AG08395 (cell line): ENCODE results near the gene OXGR1.
"Not testable (repeated sequence)": the region's sequence is repeated elsewhere in the genome, so short reads cannot be mapped to it uniquely, and the experiment has no call there.

ENCODE experiments used
- DNase-seq: peaks from one replicate; pipeline ENCODE4 v3.0.0; 2012; ENCODE audit warnings: mixed read lengths, low spot score

Gene OXGR1

GRCh38 chr13:96994017-96994857, at the start of gene OXGR1:
Gene OXGR1, minus strand, starts transcription at chr13:96994476. Its CDS starts 6,717 bp downstream, at chr13:96987759.
- DNase-seq = peak; percentile 9

- DNase-seq = peak; percentile 66
These were observed 49.0 kb upstream of the OXGR1 start for GRCh38 chr13:97043302-97043701.

- DNase-seq = peak; percentile 36
These were observed 36.6 kb upstream of the OXGR1 start for GRCh38 chr13:97030705-97031452.

DNA sequence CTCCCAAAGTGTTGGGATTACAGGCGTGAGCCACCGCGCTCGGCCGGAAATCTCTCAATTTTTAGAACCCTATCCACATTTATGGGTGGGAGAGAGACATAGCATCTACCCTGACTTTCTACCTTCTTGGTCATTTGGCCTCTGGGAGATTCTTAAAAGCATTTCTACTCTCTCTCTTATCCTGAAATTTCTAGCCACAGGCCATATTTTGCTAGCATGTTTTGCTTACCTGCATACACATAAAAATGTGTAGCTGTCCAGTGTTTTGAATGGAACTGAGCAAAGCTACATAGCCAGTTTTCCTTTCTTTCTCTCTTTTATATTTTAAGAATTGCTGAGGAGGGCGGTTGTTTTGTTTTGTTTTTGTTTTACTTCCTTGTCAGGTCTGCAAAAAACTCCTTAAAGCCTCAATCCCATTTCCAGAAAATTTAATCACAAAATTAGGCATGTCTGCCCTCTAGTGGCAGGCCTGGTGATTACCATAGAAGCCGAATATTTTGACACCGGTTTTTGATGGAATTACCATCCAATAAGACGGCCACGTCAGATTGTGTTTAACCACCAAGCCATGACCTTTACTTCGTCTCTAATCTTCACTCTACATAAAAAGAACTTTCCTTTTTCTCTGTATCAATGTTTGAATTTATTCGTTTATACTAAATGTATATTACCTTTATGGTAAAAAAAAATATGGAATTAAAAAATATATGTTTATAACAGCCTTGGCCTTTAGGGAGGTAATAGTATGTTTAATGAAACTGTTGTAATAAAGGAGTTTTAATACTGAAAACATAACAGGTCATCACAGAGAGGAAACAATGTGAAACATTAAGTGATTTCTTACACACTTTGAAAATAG, 34.4 kb upstream of the OXGR1 start:
- peak; percentile 67 for DNase-seq

DNA sequence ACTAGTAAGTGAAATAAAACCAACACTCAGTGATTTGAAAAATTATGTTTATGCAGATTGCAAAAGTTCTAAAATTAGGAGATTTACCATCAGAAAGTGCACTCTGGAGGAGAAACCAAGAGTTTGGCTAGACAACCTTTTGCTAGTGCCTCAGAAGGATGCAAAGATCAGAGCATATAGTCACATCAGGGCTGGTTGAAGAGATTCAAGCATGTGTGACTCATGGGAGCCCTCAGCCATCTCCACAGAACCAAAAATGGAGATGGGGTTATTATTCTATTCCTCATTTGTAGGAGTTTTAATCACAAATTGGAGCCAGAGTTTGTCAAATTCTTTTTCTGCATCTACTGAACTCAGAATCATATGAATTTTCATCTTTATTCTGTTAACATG, 32.9 kb upstream of the OXGR1 start:
- no peak for DNase-seq

GRCh38 chr13:97026531-97027161, 32.4 kb upstream of the OXGR1 start:
- no peak for DNase-seq

- not testable (repeated sequence) for DNase-seq
These were observed 29.5 kb upstream of the OXGR1 start for GRCh38 chr13:97023812-97024211.

- no peak for DNase-seq
These were observed 28.8 kb upstream of the OXGR1 start for GRCh38 chr13:97023117-97023516.

DNA sequence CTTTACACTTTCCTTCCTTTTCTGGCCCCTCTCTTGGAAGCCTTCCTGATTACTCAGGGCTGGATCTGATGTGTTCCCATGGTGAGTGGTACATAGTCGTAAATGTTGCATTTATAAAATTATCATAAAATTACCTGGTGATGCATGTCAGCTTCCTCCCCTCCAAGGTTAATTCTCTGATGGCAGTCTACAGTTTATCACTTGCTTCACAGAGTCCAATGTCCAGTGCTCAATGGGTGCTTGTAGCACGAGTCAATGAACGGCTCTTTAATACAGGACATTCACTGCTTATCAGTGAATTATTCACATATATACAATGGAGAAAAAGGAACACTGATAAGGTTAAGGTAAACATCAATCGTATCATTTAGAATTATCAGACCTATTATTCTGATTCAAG, 27.0 kb upstream of the OXGR1 start:
- no peak for DNase-seq

DNA sequence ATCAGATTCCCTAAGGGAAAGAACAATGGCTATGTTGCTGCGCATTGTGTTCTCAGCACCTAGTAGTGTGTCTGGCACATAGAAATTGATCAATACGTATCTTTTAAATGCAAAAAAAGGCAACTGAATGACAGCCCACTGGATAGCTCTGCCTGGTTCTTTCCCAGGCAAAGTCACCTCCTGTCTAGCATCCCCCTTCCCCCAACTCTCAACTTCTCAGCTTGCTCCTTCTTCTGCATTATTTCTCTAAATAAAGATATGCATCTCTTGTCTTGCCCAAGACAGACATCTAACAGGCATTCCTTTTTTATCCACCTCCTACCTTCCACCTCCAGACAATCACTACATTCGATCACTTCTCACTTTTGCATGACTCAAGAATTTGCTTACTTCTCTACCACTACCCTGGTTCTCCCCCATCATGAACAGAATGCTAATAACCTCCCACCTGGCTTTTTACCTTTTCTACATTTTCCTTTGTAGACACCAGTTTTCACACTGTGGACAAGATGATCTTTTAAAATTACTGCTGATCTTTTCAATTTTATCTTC, 26.5 kb upstream of the OXGR1 start:
- no peak for DNase-seq

DNA sequence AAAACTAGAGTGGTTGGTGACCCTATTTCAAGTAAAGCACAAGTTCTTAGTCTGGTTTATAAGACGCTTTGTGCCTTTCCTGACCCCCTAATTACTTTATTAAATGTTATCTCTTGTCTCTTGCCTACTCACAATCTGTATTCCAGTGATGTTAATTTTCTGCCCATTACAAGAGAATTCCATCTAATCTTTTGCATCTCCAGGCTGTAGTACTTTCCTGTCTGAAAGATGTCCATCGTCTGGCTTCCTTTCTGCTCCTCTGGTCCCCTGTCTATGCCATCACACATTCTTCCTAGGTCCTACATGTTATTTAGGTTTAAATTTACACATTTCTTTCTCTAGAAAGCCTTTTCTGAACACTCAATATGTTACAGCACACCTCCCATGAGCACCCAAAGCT, 25.9 kb upstream of the OXGR1 start:
- DNase-seq = no peak

GRCh38 chr13:97019236-97019635, 25.0 kb upstream of the OXGR1 start:
- no peak for DNase-seq

- DNase-seq = peak; percentile 56
These were observed 23.9 kb upstream of the OXGR1 start for GRCh38 chr13:97018029-97018819.

- DNase-seq = no peak
These were observed 23.0 kb upstream of the OXGR1 start for GRCh38 chr13:97017322-97017721.

DNA sequence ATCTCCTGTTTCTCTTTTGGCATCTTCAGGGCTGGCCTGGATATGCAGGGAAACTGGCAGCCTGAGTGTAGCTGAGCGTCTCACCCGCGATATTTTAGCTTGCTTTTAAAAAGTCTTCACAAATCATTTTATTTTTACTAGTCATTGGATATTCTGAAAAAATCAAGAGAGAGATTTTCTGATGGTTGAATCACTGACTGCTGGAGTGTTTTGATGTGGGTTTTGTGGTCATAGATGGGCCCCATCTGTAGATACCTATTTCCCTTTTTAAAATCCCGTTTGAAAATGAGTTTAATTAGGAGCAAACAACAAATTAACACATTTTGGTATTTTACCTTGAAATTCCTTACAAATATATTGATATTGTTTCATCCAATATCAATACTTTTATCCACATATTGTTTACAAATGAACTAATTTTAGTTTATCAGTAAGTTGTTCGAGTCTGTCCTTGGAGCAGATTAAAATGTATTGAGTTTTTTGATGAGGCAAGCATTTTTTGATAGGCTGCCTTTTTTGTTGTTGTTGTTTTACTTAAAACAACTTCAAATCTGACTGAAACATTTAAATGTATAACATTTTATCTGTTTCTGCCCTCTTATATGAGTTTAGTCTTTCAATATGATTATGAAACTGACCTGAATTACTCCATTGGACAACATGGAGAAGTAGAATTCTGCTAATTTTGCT, 21.5 kb upstream of the OXGR1 start:
- DNase-seq = no peak

DNA sequence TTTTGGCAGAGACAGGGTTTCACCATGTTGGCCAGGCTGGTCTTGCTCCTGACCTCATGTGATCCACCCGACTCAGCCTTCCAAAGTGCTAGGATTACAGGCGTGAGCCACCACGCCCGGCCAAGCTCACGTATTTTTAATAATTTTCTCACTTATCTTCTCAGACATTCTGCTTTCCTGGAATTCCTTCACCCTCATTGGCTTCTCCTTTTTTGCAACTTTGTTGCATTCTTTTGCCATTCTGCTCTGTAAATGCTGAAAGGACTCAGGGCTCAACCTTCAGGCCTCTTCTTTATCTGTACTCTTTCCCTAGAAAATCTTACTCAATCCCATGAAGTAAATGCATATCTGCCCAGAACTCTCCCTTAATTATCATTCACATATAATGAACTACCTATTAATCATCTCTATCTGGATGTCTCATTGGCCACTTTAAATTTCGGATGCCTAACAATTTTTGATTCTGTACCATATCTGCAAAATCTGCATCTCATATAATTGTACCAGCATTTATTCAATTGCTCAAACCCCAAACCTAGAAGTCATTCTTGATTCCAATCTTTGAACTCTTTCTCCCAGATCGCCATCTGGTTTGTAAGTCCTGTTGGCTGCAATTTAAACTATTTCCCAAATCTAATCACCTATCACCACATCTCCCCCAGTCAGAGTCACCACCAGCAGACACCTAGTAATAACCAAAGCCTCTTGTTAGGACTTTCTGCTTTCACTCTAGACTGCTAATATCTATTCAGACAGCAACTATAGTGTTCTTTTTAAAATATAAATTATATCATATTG, 18.2 kb upstream of the OXGR1 start:
- no peak for DNase-seq

GRCh38 chr13:97011446-97012131, 17.3 kb upstream of the OXGR1 start:
- no peak for DNase-seq

DNA sequence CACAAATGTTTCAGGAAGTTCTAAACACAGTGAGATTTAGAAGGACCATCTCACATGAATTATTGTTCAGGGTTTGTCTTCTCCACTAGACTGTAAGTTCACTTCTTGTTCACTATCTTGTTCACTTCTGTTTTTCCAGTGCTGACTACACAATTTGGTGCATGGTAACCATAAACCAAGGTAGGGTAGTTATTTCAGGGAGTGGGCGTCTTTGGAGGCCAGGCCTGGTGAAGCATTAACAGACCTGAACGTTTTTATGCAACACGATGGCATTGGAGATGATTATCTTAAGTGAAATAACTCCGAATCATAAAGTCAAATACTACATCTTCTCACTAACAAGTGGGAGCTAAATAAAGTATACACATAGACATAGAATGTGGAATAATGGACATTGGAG, 14.4 kb upstream of the OXGR1 start:
- DNase-seq = no peak
